Measurements from ENCODE around the gene SHISA9.

Gene SHISA9

GRCh38 chr16:12868788-12869187, 32.6 kb upstream of the SHISA9 start:
- Histone ChIP-seq H3K27me3 (ENCODE audit: insufficient read depth, poor library complexity, severe bottlenecking) (no peaks in the 10 kb centered on the region), H3K27ac (replicated peaks) (no peak overlapping the region), H3K4me3 (replicated peaks; ENCODE audit: insufficient read depth, low read length) (no peak overlapping the region)
- no peak for DNase-seq (ENCODE audit: low read depth in 1 of 2, low spot score in 1 of 2)
- TF ChIP-seq SPI1 (IDR thresholded peaks at IDR 0.05; ENCODE audit: borderline replicate concordance, low read depth) (no peak), REST (IDR thresholded peaks at IDR 0.05; ENCODE audit: insufficient replicate concordance, low read depth) (peak; percentile 62)

GRCh38 chr16:12869698-12870427, 31.5 kb upstream of the SHISA9 start:
- Histone ChIP-seq H3K27ac (replicated peaks) (no peak overlapping the region), H3K4me3 (replicated peaks; ENCODE audit: insufficient read depth, low read length) (no peak overlapping the region), H3K27me3 (ENCODE audit: insufficient read depth, poor library complexity, severe bottlenecking) (no peaks in the 10 kb centered on the region)
- DNase-seq (ENCODE audit: low read depth in 1 of 2, low spot score in 1 of 2), result no peak
- TF ChIP-seq REST (IDR thresholded peaks at IDR 0.05; ENCODE audit: insufficient replicate concordance, low read depth) (no peak), SPI1 (IDR thresholded peaks at IDR 0.05; ENCODE audit: borderline replicate concordance, low read depth) (no peak), CTCF (IDR thresholded peaks at IDR 0.05; ENCODE audit: insufficient read depth, low read length) (no peak), GABPA (IDR thresholded peaks at IDR 0.05; ENCODE audit: low read depth) (no peak), POLR2AphosphoS5 (IDR thresholded peaks at IDR 0.05; ENCODE audit: low read depth) (no peak)

- TF ChIP-seq CTCF (IDR thresholded peaks at IDR 0.05; ENCODE audit: insufficient read depth, low read length) (no peak), SPI1 (IDR thresholded peaks at IDR 0.05; ENCODE audit: borderline replicate concordance, low read depth) (no peak), REST (IDR thresholded peaks at IDR 0.05; ENCODE audit: insufficient replicate concordance, low read depth) (no peak), POLR2AphosphoS5 (IDR thresholded peaks at IDR 0.05; ENCODE audit: low read depth) (no peak), GABPA (IDR thresholded peaks at IDR 0.05; ENCODE audit: low read depth) (no peak)
- Histone ChIP-seq H3K27ac (replicated peaks) (no peak overlapping the region), H3K27me3 (ENCODE audit: insufficient read depth, poor library complexity, severe bottlenecking) (no peaks in the 10 kb centered on the region), H3K4me3 (replicated peaks; ENCODE audit: insufficient read depth, low read length) (no peak overlapping the region)
- no peak for DNase-seq (ENCODE audit: low read depth in 1 of 2, low spot score in 1 of 2)
These were observed 29.6 kb upstream of the SHISA9 start for GRCh38 chr16:12871784-12872183.

Measured in HL-60 (cell line).